Choroid plexus epithelial cell (primary cell): ENCODE results near the gene GRIA4.
"Not testable (repeated sequence)": the region's sequence is repeated elsewhere in the genome, so short reads cannot be mapped to it uniquely, and the experiment has no call there.

Experiments used
- DNase-seq: peaks from one replicate; pipeline ENCODE4 v3.0.0-alpha.2; 2010; ENCODE audit warnings: low read depth
- H3K4me3 ChIP-seq: 2 replicates; pipeline ENCODE4 v1.5.1; 2011; ENCODE audit warnings: low read depth, mild to moderate bottlenecking, control low read depth, low read length, moderate library complexity
- CTCF ChIP-seq: conservative IDR thresholded peaks from 2 replicates; pipeline ENCODE4 v1.5.1; 2011; ENCODE audit warnings: low read depth, mild to moderate bottlenecking, control low read depth, inconsistent platforms, low read length, moderate library complexity

GRIA4 gene

GRCh38 chr11:105979997-105980703 is 370.3 kb downstream of the GRIA4 start:
- no peak overlapping the region for H3K4me3 ChIP-seq
- TF ChIP-seq CTCF: no peak
- DNase-seq: no peak

- TF ChIP-seq CTCF: no peak
- H3K4me3 ChIP-seq: no peak overlapping the region
- DNase-seq: no peak
These were observed 376.7 kb downstream of the GRIA4 start for GRCh38 chr11:105986554-105986953.

- no peak for DNase-seq
- no peak for TF ChIP-seq CTCF
- H3K4me3 ChIP-seq: no peak overlapping the region
These were observed 378.3 kb downstream of the GRIA4 start for GRCh38 chr11:105988197-105988596.

GRCh38 chr11:105989124-105989523 is 379.3 kb downstream of the GRIA4 start:
- no peak for DNase-seq
- H3K4me3 ChIP-seq: no peak overlapping the region
- TF ChIP-seq CTCF: no peak

- TF ChIP-seq CTCF: no peak
- DNase-seq: no peak
These were observed 382.0 kb downstream of the GRIA4 start for GRCh38 chr11:105991888-105992287.

GRCh38 chr11:106001304-106002012 is 391.6 kb downstream of the GRIA4 start:
- peak; percentile 17 for DNase-seq
- TF ChIP-seq CTCF: no peak
- H3K4me3 ChIP-seq: no peak overlapping the region

More at GRCh38 chr11:105991888-105992287, 382.0 kb downstream of the GRIA4 start:
- no peak overlapping the region for H3K4me3 ChIP-seq

GRCh38 chr11:106003094-106003493 is 393.2 kb downstream of the GRIA4 start:
- H3K4me3 ChIP-seq, DNase-seq: not testable (repeated sequence)
